Measurements from ENCODE around the gene PPIE.

DNA sequence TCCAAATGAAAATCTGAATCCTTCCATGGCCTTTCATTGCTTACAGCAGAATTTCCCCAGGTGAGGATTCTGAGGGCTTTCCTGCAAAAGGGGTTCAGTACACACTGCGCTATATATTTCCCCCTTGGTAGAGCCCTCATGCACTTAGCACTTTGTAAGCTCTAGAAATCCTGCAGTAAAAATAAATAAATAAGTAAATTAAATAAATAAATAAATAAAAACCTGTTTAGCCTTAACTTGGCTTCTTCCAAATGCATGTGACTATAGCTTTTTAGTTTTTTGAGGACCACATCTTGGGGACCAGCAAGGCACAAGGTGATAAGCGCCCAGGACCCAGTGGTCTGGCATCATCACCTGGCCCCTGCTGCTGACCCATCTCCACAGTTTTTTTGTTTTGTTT is 53.2 kb downstream of the PPIE start:
- TF ChIP-seq, protein P1, sequence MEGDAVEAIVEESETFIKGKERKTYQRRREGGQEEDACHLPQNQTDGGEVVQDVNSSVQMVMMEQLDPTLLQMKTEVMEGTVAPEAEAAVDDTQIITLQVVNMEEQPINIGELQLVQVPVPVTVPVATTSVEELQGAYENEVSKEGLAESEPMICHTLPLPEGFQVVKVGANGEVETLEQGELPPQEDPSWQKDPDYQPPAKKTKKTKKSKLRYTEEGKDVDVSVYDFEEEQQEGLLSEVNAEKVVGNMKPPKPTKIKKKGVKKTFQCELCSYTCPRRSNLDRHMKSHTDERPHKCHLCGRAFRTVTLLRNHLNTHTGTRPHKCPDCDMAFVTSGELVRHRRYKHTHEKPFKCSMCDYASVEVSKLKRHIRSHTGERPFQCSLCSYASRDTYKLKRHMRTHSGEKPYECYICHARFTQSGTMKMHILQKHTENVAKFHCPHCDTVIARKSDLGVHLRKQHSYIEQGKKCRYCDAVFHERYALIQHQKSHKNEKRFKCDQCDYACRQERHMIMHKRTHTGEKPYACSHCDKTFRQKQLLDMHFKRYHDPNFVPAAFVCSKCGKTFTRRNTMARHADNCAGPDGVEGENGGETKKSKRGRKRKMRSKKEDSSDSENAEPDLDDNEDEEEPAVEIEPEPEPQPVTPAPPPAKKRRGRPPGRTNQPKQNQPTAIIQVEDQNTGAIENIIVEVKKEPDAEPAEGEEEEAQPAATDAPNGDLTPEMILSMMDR (conservative IDR thresholded peaks at IDR 0.05; ENCODE audit: low read depth, low read length), result no peak
- TF ChIP-seq EZH2 (IDR thresholded peaks at IDR 0.05; ENCODE audit: borderline replicate concordance, low read depth, low read length, poor library complexity, severe bottlenecking), result no peak
